ENCODE data around the gene SERINC4.
A peak's percentile ranks its signal among the peaks of the same experiment; 100 is the strongest.

SERINC4 gene

GRCh38 chr15:43795997-43796396, 4.0 kb downstream of the SERINC4 start:
- no peak for DNase-seq

- DNase-seq = no peak
These were observed 4.8 kb downstream of the SERINC4 start for GRCh38 chr15:43795197-43795596.

- DNase-seq = no peak
These were observed 5.6 kb downstream of the SERINC4 start for GRCh38 chr15:43794269-43795037.

GRCh38 chr15:43793647-43794046, 6.4 kb downstream of the SERINC4 start:
- no peak for DNase-seq

GRCh38 chr15:43792761-43793476, 7.1 kb downstream of the SERINC4 start:
- DNase-seq = no peak

GRCh38 chr15:43791993-43792760, 7.8 kb downstream of the SERINC4 start, which contains the start of gene SERF2:
SERF2 (plus strand) TSS chr15:43792320; CDS start chr15:43792377, 57 bp downstream.
- DNase-seq = peak; percentile 99

GRCh38 chr15:43789409-43789808, 10.6 kb downstream of the SERINC4 start:
- DNase-seq = no peak

GRCh38 chr15:43779016-43779415, 21.0 kb downstream of the SERINC4 start:
- DNase-seq = no peak

GRCh38 chr15:43777267-43777914, 22.6 kb downstream of the SERINC4 start:
- peak; percentile 80 for DNase-seq

- peak; percentile 74 for DNase-seq
These were observed 23.2 kb downstream of the SERINC4 start, which contains the start of gene ELL3 for GRCh38 chr15:43776718-43777266. ELL3 (minus strand) TSS chr15:43776966; CDS start chr15:43776901, 65 bp downstream.

GRCh38 chr15:43776101-43776717, 23.8 kb downstream of the SERINC4 start:
- no peak for DNase-seq

- no peak for DNase-seq
These were observed 24.5 kb downstream of the SERINC4 start for GRCh38 chr15:43775411-43775965.

- no peak for DNase-seq
These were observed 26.0 kb downstream of the SERINC4 start for GRCh38 chr15:43774062-43774461.

GRCh38 chr15:43772624-43773023, 27.4 kb downstream of the SERINC4 start:
- DNase-seq = no peak

GRCh38 chr15:43771816-43772215, 28.2 kb downstream of the SERINC4 start:
- DNase-seq = no peak

- DNase-seq = peak; percentile 68
These were observed 30.3 kb downstream of the SERINC4 start for GRCh38 chr15:43769584-43770228.

- DNase-seq = no peak
These were observed 36.1 kb downstream of the SERINC4 start for GRCh38 chr15:43763819-43764446.

GRCh38 chr15:43762824-43763223, 37.2 kb downstream of the SERINC4 start:
- DNase-seq = no peak

- DNase-seq = no peak
These were observed 48.1 kb downstream of the SERINC4 start for GRCh38 chr15:43751885-43752284.

GRCh38 chr15:43749690-43750345, 50.2 kb downstream of the SERINC4 start:
- peak; percentile 22 for DNase-seq
